ENCODE measurements around the gene SLC22A3.

The SLC22A3 gene

GRCh38 chr6:160309718-160310117, 38.5 kb upstream of the SLC22A3 start:
- no peak overlapping the region for H3K27ac ChIP-seq
- TF ChIP-seq CTCF (conservative IDR thresholded peaks at IDR 0.05) = no peak

- H3K27ac ChIP-seq = no peak overlapping the region
- no peak for TF ChIP-seq CTCF (conservative IDR thresholded peaks at IDR 0.05)
Observed at GRCh38 chr6:160312900-160313299, 35.3 kb upstream of the SLC22A3 start.

DNA sequence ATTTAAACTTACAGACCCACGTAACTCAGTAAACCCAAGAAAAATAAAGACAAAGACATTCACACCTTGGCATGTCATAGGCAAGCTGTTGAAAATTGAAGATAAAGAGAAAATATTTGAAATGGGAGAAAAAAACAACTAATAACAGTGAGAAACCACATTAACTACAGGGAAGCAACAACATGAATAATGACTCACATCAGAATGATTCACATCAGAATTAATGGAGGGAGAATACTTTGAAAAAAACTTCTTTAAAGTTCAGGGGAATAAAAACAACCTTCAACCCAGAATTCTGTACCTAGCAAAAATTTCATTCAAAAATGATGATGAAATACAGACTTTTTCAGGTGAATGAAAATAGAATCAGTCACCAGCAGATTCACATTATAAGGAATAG, 32.9 kb upstream of the SLC22A3 start:
- H3K27ac ChIP-seq = no peak overlapping the region
- TF ChIP-seq CTCF (conservative IDR thresholded peaks at IDR 0.05) = no peak

- H3K27ac ChIP-seq = no peak overlapping the region
- no peak for TF ChIP-seq CTCF (conservative IDR thresholded peaks at IDR 0.05)
Observed at GRCh38 chr6:160316261-160316660, 31.9 kb upstream of the SLC22A3 start.

GRCh38 chr6:160319246-160319645, 28.9 kb upstream of the SLC22A3 start:
- H3K27ac ChIP-seq = no peak overlapping the region
- TF ChIP-seq CTCF (conservative IDR thresholded peaks at IDR 0.05) = no peak

DNA sequence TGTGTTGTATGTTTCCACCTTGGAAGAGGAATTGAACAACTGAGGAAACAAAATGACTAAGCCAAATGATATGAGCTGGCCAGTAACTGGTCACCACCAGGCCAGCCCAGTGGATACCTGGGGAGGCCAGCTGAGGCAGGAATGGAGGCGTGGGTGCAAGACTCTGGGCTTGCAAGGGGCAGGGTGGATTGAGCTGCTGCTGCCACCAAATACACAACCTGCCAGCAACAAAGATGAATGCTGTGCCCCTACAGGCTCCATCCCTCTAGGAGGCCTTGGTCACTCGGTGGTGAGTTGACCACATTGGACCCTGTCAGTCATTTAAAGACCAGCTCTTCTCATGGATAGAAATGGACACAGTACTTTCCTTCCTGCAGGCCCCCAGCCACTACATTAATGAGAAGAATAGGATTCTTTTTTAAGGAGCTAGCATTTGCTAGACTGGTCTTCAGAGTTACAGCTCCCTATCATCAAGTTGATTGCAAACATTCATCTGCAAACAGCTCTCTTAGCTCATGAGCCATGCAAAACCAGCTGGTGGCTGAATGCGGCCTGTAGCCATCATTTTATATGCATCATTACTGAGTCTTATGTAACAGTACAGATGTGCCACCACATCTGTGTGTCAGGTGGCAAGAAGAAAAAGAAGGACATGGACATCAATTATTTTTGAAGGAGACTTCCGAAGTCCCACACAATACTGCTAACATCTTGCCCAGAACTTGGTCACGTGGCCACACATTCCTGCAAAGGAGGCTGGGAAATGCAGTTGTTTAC, 26.3 kb upstream of the SLC22A3 start:
- TF ChIP-seq CTCF (conservative IDR thresholded peaks at IDR 0.05) = no peak
- no peak overlapping the region for H3K27ac ChIP-seq

DNA sequence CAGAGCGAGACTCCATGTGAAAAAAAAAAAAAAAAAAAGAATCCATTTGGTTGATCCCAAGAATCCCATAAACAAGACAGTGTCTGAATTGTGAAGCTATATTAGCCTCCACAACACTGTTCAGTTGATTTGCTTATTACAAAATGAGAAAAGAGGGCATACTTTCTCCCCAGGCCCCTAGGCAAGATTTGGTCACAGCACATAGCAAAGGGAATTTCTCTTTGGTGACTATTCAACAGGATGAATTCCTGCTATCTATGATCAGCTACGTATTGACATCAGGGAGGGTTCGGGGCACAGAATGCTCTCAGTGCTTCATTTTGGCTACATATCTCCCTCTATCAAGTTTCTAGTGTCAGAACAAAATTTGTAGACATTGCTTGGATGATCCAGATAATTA, 20.2 kb upstream of the SLC22A3 start:
- TF ChIP-seq CTCF (conservative IDR thresholded peaks at IDR 0.05) = no peak
- no peak overlapping the region for H3K27ac ChIP-seq

All from VCaP (cell line).